ENCODE results near the gene OSBPL5. TPM values are rescaled to one million over a fixed set of nuclear protein-coding genes. Genes with fewer than 3 reads are reported as not detected.

The OSBPL5 gene
- total RNA-seq, 1 donor from 2014 or later = 55.2 TPM

DNA sequence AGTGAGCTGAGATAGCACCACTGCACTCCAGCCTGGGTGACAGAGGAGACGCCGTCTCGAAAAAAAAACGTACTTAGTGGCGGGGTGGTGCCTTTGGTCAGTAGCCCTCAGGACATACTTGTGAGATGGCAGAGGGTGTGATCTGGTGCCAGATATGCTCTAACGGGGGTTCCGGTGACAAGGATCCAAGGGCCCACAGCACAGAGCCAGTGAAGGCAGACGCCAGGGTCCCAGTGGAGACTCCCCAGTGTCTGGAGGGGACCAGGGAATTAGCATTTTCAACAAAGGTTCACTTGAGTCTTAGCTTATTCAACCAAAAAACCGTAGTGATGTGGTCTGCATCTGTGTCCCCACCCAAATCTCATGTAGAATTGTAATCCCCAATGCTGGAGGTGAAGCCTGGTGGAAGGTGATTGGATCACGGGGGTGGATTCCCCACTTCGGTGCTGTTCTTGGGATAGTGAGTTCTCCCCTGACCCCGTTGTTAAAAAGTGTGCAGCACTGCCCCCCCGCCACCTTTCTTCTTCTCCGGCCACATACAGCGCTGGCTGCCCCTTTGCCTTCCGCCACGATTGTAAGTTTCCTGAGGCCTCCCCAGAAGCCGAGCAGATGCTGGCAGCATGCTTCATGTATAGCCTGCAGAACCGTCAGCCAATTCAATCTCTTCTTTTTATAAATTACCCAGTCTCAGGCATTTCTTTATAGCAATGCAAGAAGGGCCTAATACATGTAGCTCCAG is 26.6 kb upstream of the OSBPL5 start:
- TF ChIP-seq, protein P1, sequence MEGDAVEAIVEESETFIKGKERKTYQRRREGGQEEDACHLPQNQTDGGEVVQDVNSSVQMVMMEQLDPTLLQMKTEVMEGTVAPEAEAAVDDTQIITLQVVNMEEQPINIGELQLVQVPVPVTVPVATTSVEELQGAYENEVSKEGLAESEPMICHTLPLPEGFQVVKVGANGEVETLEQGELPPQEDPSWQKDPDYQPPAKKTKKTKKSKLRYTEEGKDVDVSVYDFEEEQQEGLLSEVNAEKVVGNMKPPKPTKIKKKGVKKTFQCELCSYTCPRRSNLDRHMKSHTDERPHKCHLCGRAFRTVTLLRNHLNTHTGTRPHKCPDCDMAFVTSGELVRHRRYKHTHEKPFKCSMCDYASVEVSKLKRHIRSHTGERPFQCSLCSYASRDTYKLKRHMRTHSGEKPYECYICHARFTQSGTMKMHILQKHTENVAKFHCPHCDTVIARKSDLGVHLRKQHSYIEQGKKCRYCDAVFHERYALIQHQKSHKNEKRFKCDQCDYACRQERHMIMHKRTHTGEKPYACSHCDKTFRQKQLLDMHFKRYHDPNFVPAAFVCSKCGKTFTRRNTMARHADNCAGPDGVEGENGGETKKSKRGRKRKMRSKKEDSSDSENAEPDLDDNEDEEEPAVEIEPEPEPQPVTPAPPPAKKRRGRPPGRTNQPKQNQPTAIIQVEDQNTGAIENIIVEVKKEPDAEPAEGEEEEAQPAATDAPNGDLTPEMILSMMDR (IDR thresholded peaks at IDR 0.05; ENCODE audit: unreplicated experiment) = no peak
- no peak for DNase-seq (ENCODE audit: low spot score)
- Mint-ChIP-seq H3K9me3 (ENCODE audit: unreplicated experiment) (no peaks in the 10 kb centered on the region), H3K27ac (ENCODE audit: unreplicated experiment) (peak overlapping the region; percentile 48), H3K27me3 (ENCODE audit: unreplicated experiment) (peaks cover 6% of the 10 kb centered on the region), H3K4me3 (ENCODE audit: unreplicated experiment) (no peak overlapping the region), H3K36me3 (ENCODE audit: low read depth, unreplicated experiment) (no peaks in the 10 kb centered on the region), H3K4me1 (ENCODE audit: unreplicated experiment) (peaks cover 3% of the 10 kb centered on the region)

DNA sequence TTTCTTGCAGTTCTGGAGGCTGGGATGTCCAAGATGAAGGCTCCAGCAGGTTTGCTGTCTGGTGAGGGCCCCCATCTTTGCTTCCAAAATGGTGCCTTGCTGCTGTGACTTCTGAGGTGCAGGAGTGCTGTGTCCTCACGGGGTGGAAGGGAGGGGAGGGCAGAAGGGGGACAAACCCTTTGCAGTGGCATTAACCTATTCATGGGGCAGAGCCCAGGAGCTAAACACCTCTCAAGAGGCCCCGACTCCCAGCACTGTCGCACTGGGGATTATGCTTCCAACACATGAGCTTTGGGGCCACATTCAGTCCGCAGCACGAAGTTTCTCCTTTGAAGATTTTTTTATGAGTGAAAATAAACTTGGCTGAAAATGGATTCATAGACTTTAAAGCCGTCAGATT is 25.5 kb upstream of the OSBPL5 start:
- no peaks in the 10 kb centered on the region for H3K4me1 Mint-ChIP-seq (ENCODE audit: unreplicated experiment)
- peaks cover 7% of the 10 kb centered on the region for H3K27me3 Mint-ChIP-seq (ENCODE audit: unreplicated experiment)
- no peak overlapping the region for H3K27ac Mint-ChIP-seq (ENCODE audit: unreplicated experiment)
- H3K36me3 Mint-ChIP-seq (ENCODE audit: low read depth, unreplicated experiment) = no peaks in the 10 kb centered on the region
- TF ChIP-seq, protein P1 (IDR thresholded peaks at IDR 0.05; ENCODE audit: unreplicated experiment) = no peak
- H3K4me3 Mint-ChIP-seq (ENCODE audit: unreplicated experiment) = no peak overlapping the region
- H3K9me3 Mint-ChIP-seq (ENCODE audit: unreplicated experiment) = no peaks in the 10 kb centered on the region
- no peak for DNase-seq (ENCODE audit: low spot score)

DNA sequence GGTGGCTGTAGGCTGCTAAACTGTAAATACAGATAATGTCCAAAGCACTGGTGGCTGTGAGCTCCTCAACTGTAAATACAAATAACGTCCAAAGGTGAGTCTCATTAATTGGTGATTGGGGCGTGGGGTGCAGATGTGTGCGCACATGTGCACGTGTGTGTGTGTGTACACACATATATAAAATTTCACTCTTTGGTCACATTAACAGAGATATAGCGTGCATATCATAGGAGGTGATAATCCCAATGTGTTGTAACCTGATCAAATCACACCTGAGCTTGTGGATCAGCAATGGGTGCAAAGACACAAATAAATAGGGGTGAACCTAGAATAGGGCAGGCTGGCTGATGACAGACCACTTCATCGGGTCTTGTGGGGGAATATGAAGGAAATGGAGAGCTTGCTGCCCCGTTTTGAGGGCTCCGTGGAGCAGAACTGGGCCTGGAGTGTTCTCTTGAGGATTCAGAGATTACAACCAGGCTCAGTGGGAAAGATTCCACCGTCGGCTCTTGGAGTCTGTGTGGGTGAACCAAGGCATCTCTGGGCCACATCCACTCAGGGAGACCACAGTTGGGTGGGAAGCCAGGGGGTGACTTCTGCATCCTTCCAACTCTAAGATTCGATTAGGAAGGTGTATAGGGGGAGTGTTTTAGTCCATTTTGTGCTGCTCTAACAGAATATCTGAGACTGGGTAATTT is 24.9 kb upstream of the OSBPL5 start:
- Mint-ChIP-seq H3K27ac (ENCODE audit: unreplicated experiment) (no peak overlapping the region), H3K27me3 (ENCODE audit: unreplicated experiment) (peaks cover 7% of the 10 kb centered on the region), H3K4me3 (ENCODE audit: unreplicated experiment) (no peak overlapping the region), H3K36me3 (ENCODE audit: low read depth, unreplicated experiment) (no peaks in the 10 kb centered on the region), H3K9me3 (ENCODE audit: unreplicated experiment) (no peaks in the 10 kb centered on the region), H3K4me1 (ENCODE audit: unreplicated experiment) (no peaks in the 10 kb centered on the region)
- TF ChIP-seq, protein P1 (IDR thresholded peaks at IDR 0.05; ENCODE audit: unreplicated experiment) = no peak
- DNase-seq (ENCODE audit: low spot score) = no peak

DNA sequence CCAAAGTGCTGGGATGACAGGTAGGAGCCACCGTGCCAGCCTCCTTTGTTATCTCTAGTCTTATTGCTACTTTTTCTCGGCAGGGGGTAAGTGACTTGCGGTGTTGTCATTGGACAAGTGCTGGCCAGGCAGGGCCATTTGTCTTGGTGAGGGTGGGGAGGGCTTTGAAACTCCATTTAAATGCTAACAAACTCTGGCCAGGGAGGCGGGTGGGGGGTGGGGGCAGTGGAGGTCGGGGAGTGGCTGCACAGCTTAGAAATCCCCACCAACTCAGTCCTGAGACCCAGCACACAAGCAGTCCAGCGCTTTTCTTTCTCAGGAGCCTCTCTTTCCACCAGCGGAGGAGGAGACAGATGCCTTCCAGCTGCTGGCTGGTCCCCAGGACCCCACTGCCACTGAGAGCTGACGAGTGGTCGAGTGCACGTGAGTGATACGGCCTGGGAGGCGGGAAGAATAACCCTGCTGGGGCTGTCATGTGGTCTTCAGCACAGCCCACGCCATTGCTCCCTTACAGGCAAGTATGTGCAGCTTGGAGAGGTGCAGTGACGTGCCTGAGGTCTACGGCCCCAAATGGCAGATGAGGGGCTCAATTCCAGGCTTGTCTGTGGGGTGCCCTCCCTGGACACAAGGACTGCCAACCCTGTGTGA is 24.2 kb upstream of the OSBPL5 start:
- Mint-ChIP-seq H3K27me3 (ENCODE audit: unreplicated experiment) (peaks cover 8% of the 10 kb centered on the region), H3K36me3 (ENCODE audit: low read depth, unreplicated experiment) (no peaks in the 10 kb centered on the region), H3K27ac (ENCODE audit: unreplicated experiment) (no peak overlapping the region), H3K4me1 (ENCODE audit: unreplicated experiment) (no peaks in the 10 kb centered on the region), H3K9me3 (ENCODE audit: unreplicated experiment) (no peaks in the 10 kb centered on the region), H3K4me3 (ENCODE audit: unreplicated experiment) (no peak overlapping the region)
- TF ChIP-seq, protein P1 (IDR thresholded peaks at IDR 0.05; ENCODE audit: unreplicated experiment) = no peak
- DNase-seq (ENCODE audit: low spot score) = no peak

Data from endothelial cell (in vitro differentiated cells).